Activated T-cell treated with anti-CD3 and anti-CD28 coated beads for 24 hours (primary cell): ENCODE data around the gene OR4A47.
"Not testable (repeated sequence)": the region's sequence is repeated elsewhere in the genome, so short reads cannot be mapped to it uniquely, and the experiment has no call there.

ENCODE experiments used
- DNase-seq: peaks from one replicate; pipeline ENCODE4 v3.0.0-alpha.2; 2020; ENCODE audit warnings: low read depth

Gene OR4A47, protein sequence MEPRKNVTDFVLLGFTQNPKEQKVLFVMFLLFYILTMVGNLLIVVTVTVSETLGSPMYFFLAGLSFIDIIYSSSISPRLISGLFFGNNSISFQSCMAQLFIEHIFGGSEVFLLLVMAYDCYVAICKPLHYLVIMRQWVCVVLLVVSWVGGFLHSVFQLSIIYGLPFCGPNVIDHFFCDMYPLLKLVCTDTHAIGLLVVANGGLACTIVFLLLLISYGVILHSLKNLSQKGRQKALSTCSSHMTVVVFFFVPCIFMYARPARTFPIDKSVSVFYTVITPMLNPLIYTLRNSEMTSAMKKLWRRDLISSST

DNA sequence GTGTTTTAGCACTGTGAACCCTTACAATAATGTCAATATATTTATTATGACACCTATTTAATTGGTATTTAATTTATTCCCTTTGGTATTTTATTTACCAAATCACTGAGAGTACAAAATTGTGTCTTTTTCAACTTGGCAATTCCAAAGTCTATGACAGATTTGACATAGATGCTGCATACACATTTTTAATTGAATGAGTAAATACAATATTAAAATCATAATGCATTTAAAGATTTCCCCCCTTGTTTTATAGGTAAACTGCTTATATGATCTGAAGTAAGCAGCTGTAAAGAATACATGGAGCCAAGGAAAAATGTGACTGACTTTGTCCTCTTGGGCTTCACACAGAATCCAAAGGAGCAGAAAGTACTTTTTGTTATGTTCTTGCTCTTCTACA, at the start of gene OR4A47:
Gene OR4A47 (plus strand): TSS at position 301 of the 400 bp plus-strand sequence. CDS start 0 bp downstream, at position 301.
- not testable (repeated sequence) for DNase-seq

DNA sequence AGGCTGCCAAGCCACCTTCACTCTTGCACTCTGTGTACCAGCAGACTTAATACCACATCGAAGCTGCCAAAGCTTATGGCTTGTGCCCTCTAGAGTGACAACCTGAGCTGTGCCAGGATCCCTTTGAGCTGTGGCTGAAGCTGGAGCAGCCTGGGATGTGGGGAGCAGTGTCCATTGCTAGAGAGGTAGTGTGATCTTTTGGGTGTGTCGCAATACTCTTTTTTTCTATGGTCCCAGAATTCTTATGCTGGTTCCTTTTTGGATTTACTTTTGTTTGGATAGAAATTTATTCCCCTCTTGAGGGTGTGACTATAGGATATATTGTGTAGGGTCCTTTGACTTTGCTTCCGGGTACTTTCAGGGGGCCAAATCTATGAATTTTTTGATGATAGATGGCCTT, 32.7 kb upstream of the OR4A47 start:
- not testable (repeated sequence) for DNase-seq

DNA sequence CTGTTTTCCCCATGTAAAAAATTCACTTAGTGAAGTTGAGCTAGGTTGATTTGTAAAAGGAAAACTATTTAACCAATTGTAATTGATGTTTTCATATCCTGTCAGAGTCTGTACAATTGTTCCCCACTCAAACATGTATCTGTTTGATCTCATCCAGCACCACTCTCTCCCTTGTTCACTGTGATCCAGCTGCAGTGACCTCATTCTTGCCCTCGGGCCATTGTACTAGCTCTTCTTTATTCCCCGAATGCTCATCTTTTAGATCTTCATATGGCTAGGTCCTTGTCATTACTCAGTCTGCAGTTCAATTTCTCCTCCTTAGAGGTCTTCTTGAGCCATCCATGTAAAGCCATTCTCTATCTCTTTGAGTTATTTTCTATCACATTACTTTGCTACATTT, 14.6 kb upstream of the OR4A47 start:
- DNase-seq, result not testable (repeated sequence)

DNA sequence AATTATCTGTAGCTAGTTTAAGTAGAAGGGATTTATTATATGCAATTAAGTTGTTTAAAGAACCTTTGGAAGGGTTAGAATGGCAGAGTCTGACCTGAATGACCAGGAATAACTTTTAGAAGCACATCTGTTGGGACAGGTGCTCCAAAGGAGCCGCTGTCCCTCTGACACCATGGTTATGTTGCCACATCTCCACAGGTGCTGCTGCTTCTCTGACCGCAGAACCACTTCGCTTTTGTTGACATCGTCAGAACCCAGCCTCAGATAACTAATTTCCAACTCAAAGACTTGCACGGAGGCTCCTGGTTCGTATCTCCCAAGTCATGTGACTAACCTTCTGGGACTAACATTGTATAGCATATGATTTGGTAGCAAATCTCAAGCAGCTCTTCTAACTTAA, 13.9 kb upstream of the OR4A47 start:
- DNase-seq, result not testable (repeated sequence)

DNA sequence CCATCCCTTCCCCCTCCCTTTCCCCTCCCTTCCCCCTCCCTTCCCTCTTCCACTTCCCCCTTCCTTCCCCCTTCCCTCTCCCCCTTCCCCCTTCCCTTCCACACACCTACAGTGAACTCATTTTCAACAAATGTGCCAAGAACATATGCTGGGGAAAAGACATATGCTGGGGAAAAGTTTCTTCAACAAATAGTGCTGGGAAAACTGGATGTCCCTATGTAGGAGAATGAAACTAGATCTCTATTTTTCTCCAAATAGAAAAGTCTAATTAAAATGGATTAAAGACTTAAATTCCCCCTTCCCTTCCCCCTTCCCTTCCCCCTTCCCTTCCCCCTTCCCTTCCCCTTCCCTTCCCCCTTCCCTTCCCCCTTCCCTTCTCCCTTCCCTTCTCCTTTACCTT, 17.6 kb downstream of the OR4A47 start:
- DNase-seq, result not testable (repeated sequence)

DNA sequence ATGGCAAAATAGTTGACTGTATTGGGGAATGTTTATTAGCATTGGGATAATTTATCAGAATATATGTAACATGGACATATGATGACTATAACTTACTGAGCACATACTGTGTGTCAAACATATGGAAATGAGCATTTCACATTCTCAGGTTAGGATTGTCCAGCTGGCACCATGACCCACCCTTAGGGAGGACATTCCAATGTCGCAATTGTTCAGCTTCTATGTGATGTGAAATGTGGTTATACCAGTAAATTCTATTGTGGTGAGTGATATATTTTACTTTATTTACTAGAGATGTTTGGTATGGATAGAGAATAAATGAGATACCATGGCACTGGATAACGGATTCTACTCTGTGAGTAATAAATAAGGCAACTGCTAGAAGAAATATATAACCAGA, 50.4 kb downstream of the OR4A47 start:
- no peak for DNase-seq
